CD4-positive, alpha-beta memory T cell (primary cell): ENCODE measurements around the gene OR10P1. TPM values are rescaled to one million over a fixed set of nuclear protein-coding genes. Genes with fewer than 3 reads are reported as not detected.
"Not testable (repeated sequence)": the region's sequence is repeated elsewhere in the genome, so short reads cannot be mapped to it uniquely, and the experiment has no call there.

Experiments used
- CTCF ChIA-PET: fragments of 350-600 bp; sonication (Branson Sonifier 250); formaldehyde crosslinking; loops from one replicate; lab custom pipeline; 2021; ENCODE audit warnings: inconsistent platforms; ENCODE audit not compliant: partially characterized antibody; lab: Charles Lee
- POLR2A ChIA-PET: fragments of 350-600 bp; sonication (Branson Sonifier 250); formaldehyde crosslinking; loops from one replicate; lab custom pipeline; 2021; ENCODE audit not compliant: partially characterized antibody; lab: Charles Lee
- DNase-seq, 5 donors: peaks; one replicate each; pipeline versions ENCODE4 v3.0.0 to v3.0.0-alpha.2; 2020 to 2022; ENCODE audit warnings: mixed read lengths in 1 of 5
- H3K27ac ChIP-seq: one replicate; pipeline ENCODE4 v1.7.0; 2013; ENCODE audit warnings: low read depth, low read length
- H3K27me3 ChIP-seq: 2 replicates; pipeline ENCODE4 v1.7.0; 2013; ENCODE audit warnings: mild to moderate bottlenecking, low read length, moderate library complexity; ENCODE audit not compliant: insufficient read depth
- H3K36me3 ChIP-seq: 2 replicates; pipeline ENCODE4 v1.7.0; 2013; ENCODE audit warnings: mild to moderate bottlenecking, low read length, moderate library complexity; ENCODE audit not compliant: insufficient read depth
- H3K4me1 ChIP-seq: 2 replicates; pipeline ENCODE4 v1.7.0; 2013; ENCODE audit warnings: mild to moderate bottlenecking, low read length, moderate library complexity; ENCODE audit not compliant: insufficient read depth
- H3K4me3 ChIP-seq, 2 donors: one replicate each; pipeline ENCODE4 v1.7.0; 2013; ENCODE audit warnings: low read length in 2 of 2, mild to moderate bottlenecking in 1 of 2
- H3K9me3 ChIP-seq, 2 donors: one replicate each; pipeline ENCODE4 v1.7.0; 2013; ENCODE audit warnings: low read length in 2 of 2, control low read depth in 1 of 2; ENCODE audit not compliant: control insufficient read depth in 1 of 2
- H3K27ac Mint-ChIP-seq, 7 donors: one replicate each; pipeline ENCODE4 v1.8.0; 2020 to 2021; ENCODE audit warnings: mixed read lengths in 7 of 7, mild to moderate bottlenecking in 6 of 7, inconsistent platforms in 3 of 7, moderate library complexity in 3 of 7
- H3K27me3 Mint-ChIP-seq, 2 donors: one replicate each; pipeline ENCODE4 v1.8.0; 2020 to 2021; ENCODE audit warnings: mixed read lengths in 2 of 2
- H3K36me3 Mint-ChIP-seq, 2 donors: one replicate each; pipeline ENCODE4 v1.8.0; 2020 to 2021; ENCODE audit warnings: mixed read lengths in 2 of 2, inconsistent platforms in 1 of 2, mild to moderate bottlenecking in 1 of 2
- H3K4me1 Mint-ChIP-seq, 4 donors: one replicate each; pipeline ENCODE4 v1.8.0; 2020 to 2021; ENCODE audit warnings: mixed read lengths in 4 of 4, mild to moderate bottlenecking in 1 of 4
- H3K4me3 Mint-ChIP-seq, 8 donors: one replicate each; pipeline ENCODE4 v1.8.0; 2020 to 2021; ENCODE audit warnings: mixed read lengths in 8 of 8, mild to moderate bottlenecking in 7 of 8, moderate library complexity in 6 of 8, inconsistent platforms in 3 of 8
- H3K9me3 Mint-ChIP-seq, 8 donors: one replicate each; pipeline ENCODE4 v1.8.0; 2020 to 2021; ENCODE audit warnings: mixed read lengths in 8 of 8, mild to moderate bottlenecking in 5 of 8, inconsistent platforms in 3 of 8, moderate library complexity in 1 of 8
- intact Hi-C: fragments of 100-400 bp; cut with micrococcal nuclease; formaldehyde crosslinking; loops from one replicate; pipeline ENCODE4 v1.15.1; 2023
- polyA plus RNA-seq, 2 donors: library from polyadenylated mRNA; unstranded; fragments of 300-500 nt; fragmentation: Illumina TruSeq; gene quantifications; one replicate each; pipeline ENCODE4 v1.2.3, GENCODE V29; 2021
- total RNA-seq, 2 experiments: library from RNA; stranded (reverse); gene quantifications; one replicate each; pipeline ENCODE4 v1.2.3, GENCODE V29; 2021

OR10P1 gene, protein sequence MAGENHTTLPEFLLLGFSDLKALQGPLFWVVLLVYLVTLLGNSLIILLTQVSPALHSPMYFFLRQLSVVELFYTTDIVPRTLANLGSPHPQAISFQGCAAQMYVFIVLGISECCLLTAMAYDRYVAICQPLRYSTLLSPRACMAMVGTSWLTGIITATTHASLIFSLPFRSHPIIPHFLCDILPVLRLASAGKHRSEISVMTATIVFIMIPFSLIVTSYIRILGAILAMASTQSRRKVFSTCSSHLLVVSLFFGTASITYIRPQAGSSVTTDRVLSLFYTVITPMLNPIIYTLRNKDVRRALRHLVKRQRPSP
- total RNA-seq (not detected), polyA plus RNA-seq (not detected)

DNA sequence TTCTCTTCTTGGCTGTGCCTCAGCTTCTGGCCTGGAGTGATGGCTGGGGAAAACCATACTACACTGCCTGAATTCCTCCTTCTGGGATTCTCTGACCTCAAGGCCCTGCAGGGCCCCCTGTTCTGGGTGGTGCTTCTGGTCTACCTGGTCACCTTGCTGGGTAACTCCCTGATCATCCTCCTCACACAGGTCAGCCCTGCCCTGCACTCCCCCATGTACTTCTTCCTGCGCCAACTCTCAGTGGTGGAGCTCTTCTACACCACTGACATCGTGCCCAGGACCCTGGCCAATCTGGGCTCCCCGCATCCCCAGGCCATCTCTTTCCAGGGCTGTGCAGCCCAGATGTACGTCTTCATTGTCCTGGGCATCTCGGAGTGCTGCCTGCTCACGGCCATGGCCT, at the start of gene OR10P1:
OR10P1 (plus strand) TSS at position 40 of the 400 bp plus-strand sequence; CDS start at position 40, 0 bp downstream.
- DNase-seq, result no peak
- ChIA-PET POLR2A (no interaction called here), CTCF (interaction anchor here (1.1 to 1.2 kb wide), 2 partner anchors 9 to 19 kb away, joined by 3 read pairs; no protein-coding TSS in a partner anchor)
- no peak within 1 kb of the TSS for H3K27ac ChIP-seq
- Mint-ChIP-seq H3K27me3 (peaks cover 11 to 15% of the 10 kb centered on the region in 2 donors), H3K4me3 (peak within 1 kb of the TSS; percentile 56 to 83 (median 74)), H3K9me3 (no peaks in the 10 kb centered on the region), H3K27ac (peak within 1 kb of the TSS; percentile 85 to 94 (median 91)), H3K4me1 (peaks cover 7 to 14% (median 12%) of the 10 kb centered on the region in 4 donors), H3K36me3 (no peaks in the 10 kb centered on the region)
- no peaks in the 10 kb centered on the region for H3K36me3 ChIP-seq
- intact Hi-C loops, result no loop called here
- H3K9me3 ChIP-seq, result no peaks in the 10 kb centered on the region
- H3K4me1 ChIP-seq, result peaks cover 2% of the 10 kb centered on the region
- no peaks in the 10 kb centered on the region for H3K27me3 ChIP-seq
- no peak within 1 kb of the TSS for H3K4me3 ChIP-seq

DNA sequence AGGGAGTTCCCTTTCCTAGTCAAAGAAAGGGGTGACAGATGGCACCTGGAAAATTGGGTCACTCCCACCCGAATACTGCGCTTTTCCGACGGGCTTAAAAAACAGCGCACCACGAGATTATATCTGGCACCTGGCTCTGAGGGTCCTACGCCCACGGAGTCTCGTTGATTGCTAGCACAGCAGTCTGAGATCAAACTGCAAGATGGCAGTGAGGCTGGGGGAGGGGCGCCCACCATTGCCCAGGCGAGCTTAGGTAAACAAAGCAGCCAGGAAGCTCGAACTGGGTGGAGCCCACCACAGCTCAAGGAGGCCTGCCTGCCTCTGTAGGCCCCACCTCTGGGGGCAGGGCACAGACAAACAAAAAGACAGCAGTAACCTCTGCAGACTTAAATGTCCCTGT, 46.5 kb upstream of the OR10P1 start:
- POLR2A ChIA-PET, H3K4me3 Mint-ChIP-seq, H3K27me3 ChIP-seq, H3K27ac ChIP-seq, H3K4me1 Mint-ChIP-seq, H3K4me1 ChIP-seq, H3K27ac Mint-ChIP-seq, DNase-seq, H3K36me3 Mint-ChIP-seq, H3K36me3 ChIP-seq, H3K9me3 ChIP-seq, intact Hi-C loops, H3K4me3 ChIP-seq, CTCF ChIA-PET: not testable (repeated sequence)
- Mint-ChIP-seq H3K9me3 (peaks cover 0 to 34% (median 20%) of the 10 kb centered on the region in 8 donors), H3K27me3 (peaks cover 14 to 42% of the 10 kb centered on the region in 2 donors)

DNA sequence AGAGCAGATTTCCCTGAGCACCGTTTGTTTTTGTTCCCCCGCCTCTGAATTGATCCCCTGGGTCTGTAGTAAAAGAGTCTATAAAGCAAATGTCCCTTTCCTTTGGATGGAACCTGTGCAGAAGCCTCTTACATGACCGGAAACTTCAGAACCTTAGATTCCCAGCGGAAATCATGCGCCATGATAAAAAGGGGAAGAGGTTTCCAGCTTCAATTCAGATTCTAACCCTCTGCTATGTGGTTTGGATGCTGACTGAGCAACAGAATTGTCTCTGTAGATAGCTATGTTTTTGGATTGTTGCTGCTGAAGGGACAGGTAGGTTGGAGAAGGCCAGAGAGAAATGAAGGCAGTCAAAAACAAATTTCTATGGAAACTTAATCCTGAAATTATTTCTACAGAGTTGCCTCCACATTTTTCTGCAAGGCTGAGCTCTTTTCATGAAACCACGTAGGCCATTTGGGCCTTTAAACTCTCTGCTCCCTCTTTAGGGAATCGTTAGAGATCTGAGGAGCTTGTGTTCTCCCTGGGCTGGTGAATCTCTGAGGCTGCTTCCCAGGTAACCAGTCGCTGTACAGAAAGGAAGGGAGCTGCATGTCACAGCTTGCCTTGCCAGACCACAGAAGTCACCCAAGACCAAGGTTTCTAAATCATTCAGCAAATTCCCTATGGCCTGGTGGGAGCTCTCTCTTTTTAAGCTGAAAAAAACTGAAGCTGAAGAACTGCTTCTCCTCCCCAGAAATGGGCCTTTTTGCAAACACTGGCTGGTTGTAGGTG, 28.7 kb upstream of the OR10P1 start:
- DNase-seq, result no peak
- no peaks in the 10 kb centered on the region for H3K4me1 ChIP-seq
- Mint-ChIP-seq H3K27me3 (peaks cover 14 to 15% of the 10 kb centered on the region in 2 donors), H3K9me3 (no peaks in the 10 kb centered on the region), H3K4me3 (no peak overlapping the region), H3K27ac (no peak overlapping the region), H3K36me3 (peaks cover 0 to 3% of the 10 kb centered on the region in 2 donors), H3K4me1 (peaks cover 0 to 3% (median under 1%) of the 10 kb centered on the region in 4 donors)
- ChIA-PET POLR2A (no interaction called here), CTCF (interaction anchor here (0.5 to 1.6 kb wide), 4 partner anchors 11 to 900 kb away, joined by 3 to 5 read pairs (median 3); no protein-coding TSS in a partner anchor)
- intact Hi-C loops, result no loop called here
- no peaks in the 10 kb centered on the region for H3K36me3 ChIP-seq
- H3K4me3 ChIP-seq, result no peak overlapping the region
- no peak overlapping the region for H3K27ac ChIP-seq
- no peaks in the 10 kb centered on the region for H3K27me3 ChIP-seq
- no peaks in the 10 kb centered on the region for H3K9me3 ChIP-seq

DNA sequence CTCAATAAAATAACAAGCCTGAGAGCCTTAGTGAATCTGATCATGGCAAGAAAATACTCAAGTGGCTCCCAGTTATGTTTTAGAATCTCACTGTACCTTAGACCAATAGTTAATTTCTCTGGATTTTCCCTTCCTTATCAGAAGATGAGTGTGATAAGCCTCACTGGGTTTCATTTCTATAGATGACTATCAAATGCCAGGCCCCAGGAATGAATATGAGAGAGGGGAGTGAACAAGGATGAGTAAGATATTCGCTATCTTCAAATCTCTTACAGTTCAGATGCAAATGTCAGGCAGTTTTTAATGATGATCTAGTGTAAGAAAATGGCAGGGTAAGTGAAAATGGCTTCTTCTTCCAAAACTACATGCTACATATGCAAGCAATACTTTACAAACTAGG, 26.1 kb upstream of the OR10P1 start:
- H3K9me3 ChIP-seq, result no peaks in the 10 kb centered on the region
- no peaks in the 10 kb centered on the region for H3K4me1 ChIP-seq
- CTCF ChIA-PET, result interaction anchor here (0.9 kb wide), 1 partner anchor 9 kb away, joined by 3 read pairs; no protein-coding TSS in a partner anchor
- H3K27me3 ChIP-seq, result no peaks in the 10 kb centered on the region
- H3K36me3 ChIP-seq, result no peaks in the 10 kb centered on the region
- DNase-seq, result no peak
- no peak overlapping the region for H3K27ac ChIP-seq
- no peak overlapping the region for H3K4me3 Mint-ChIP-seq
- no peak overlapping the region for H3K4me3 ChIP-seq
- H3K27ac Mint-ChIP-seq, result no peak overlapping the region
- no peaks in the 10 kb centered on the region for H3K4me1 Mint-ChIP-seq
- POLR2A ChIA-PET, result no interaction called here
- peaks cover 0 to 6% of the 10 kb centered on the region in 2 donors for H3K36me3 Mint-ChIP-seq
- intact Hi-C loops, result no loop called here
- H3K9me3 Mint-ChIP-seq, result peaks cover 0 to 17% (median 9%) of the 10 kb centered on the region in 8 donors
- peaks cover 15 to 17% of the 10 kb centered on the region in 2 donors for H3K27me3 Mint-ChIP-seq

DNA sequence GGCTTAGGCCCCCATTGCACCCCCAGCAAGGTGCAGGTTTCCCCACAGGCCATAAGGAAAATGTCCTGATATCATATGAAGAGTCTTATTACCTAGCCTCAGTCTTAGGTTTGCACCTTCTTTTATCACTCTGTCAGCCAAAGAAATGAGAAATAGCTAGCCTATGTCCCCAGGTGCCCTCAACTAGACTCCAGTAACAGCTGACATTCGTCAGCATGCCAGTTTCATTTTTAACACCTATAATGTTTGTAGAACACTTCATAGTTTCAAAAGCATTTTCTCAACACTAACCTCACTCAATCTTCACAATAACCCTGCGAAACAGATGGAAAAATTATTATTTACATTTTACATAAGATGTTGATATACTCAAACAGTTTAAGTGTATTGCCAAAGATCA, 24.0 kb upstream of the OR10P1 start:
- Histone ChIP-seq H3K36me3 (no peaks in the 10 kb centered on the region), H3K27ac (no peak overlapping the region), H3K4me1 (no peaks in the 10 kb centered on the region), H3K9me3 (no peaks in the 10 kb centered on the region), H3K4me3 (no peak overlapping the region), H3K27me3 (no peaks in the 10 kb centered on the region)
- Mint-ChIP-seq H3K27ac (no peak overlapping the region), H3K4me1 (no peaks in the 10 kb centered on the region), H3K4me3 (no peak overlapping the region), H3K36me3 (peaks cover 4 to 18% of the 10 kb centered on the region in 2 donors), H3K27me3 (peaks cover 22 to 26% of the 10 kb centered on the region in 2 donors), H3K9me3 (peaks cover 2 to 36% (median 24%) of the 10 kb centered on the region in 8 donors)
- intact Hi-C loops, result no loop called here
- ChIA-PET CTCF (no interaction called here), POLR2A (no interaction called here)
- no peak for DNase-seq

DNA sequence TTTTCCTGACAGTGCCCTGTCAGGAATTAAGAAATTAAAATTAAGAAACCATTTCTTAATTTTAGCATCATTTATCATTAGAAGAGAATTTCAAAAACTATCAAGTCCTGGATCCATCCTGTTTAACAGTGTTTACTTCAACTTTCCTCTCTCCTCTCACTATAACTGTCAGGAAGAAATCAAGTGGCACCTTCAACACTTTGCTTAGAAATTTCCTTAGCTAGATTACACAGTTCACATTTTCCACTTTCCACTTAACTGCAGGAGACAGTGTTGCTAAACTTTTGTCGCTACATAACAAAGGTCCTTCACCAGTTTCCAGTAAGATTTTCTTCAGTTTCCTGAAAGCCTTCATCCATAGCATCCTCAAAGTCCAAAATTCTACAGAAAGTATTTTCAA, 21.9 kb upstream of the OR10P1 start:
- Histone ChIP-seq H3K4me1 (no peaks in the 10 kb centered on the region), H3K27me3 (no peaks in the 10 kb centered on the region), H3K4me3 (no peak overlapping the region), H3K27ac (no peak overlapping the region), H3K36me3 (no peaks in the 10 kb centered on the region), H3K9me3 (no peaks in the 10 kb centered on the region)
- Mint-ChIP-seq H3K36me3 (peaks cover 4 to 18% of the 10 kb centered on the region in 2 donors), H3K27ac (no peak overlapping the region), H3K4me1 (peaks cover 0 to 4% (median 2%) of the 10 kb centered on the region in 4 donors), H3K4me3 (no peak overlapping the region), H3K27me3 (peaks cover 25 to 33% of the 10 kb centered on the region in 2 donors), H3K9me3 (peaks cover 2 to 37% (median 24%) of the 10 kb centered on the region in 8 donors)
- CTCF ChIA-PET, result no interaction called here
- DNase-seq, result no peak
- POLR2A ChIA-PET, result no interaction called here
- intact Hi-C loops, result no loop called here
